SK-N-SH treated with all-trans-retinoic acid at 6 μM for 48 hours (cell line): Measurements from ENCODE around the gene KCNQ5.
A peak's percentile ranks its signal among the peaks of the same experiment; 100 is the strongest.

Experiments
- ATAC-seq: fragments of 200-7000 bp; cut with Tn5 transposase; 3 replicates; pipeline ENCODE4 v1.9.1; 2020; ENCODE audit warnings: mild to moderate bottlenecking, moderate library complexity
- ARNTL ChIP-seq: fragments of 450-650 bp; formaldehyde crosslinking; IDR thresholded peaks from 2 replicates; pipeline ENCODE4 v1.5.0; 2020; ENCODE audit warnings: low read depth, mild to moderate bottlenecking, moderate library complexity, borderline replicate concordance
- BACH2 ChIP-seq: fragments of 250-450 bp; sonication (Bioruptor Pico); IDR thresholded peaks from 2 replicates; pipeline ENCODE4 v1.9.0; 2021; ENCODE audit warnings: mild to moderate bottlenecking, borderline replicate concordance
- CSDC2 ChIP-seq: fragments of 250-450 bp; sonication (Bioruptor Pico); IDR thresholded peaks from 2 replicates; pipeline ENCODE4 v1.5.0; 2020; ENCODE audit warnings: mild to moderate bottlenecking, moderate library complexity
- GLIS3 ChIP-seq: fragments of 250-450 bp; sonication (Bioruptor Pico); IDR thresholded peaks from 2 replicates; pipeline ENCODE4 v1.5.0; 2020; ENCODE audit warnings: mild to moderate bottlenecking, moderate library complexity
- ISL1 ChIP-seq: fragments of 250-450 bp; sonication (Bioruptor Pico); IDR thresholded peaks from 2 replicates; pipeline ENCODE4 v2.1.2; 2022; ENCODE audit warnings: mild to moderate bottlenecking, moderate library complexity
- OSR1 ChIP-seq: fragments of 250-450 bp; sonication (Bioruptor Pico); IDR thresholded peaks from 2 replicates; pipeline ENCODE4 v1.8.0; 2022; ENCODE audit warnings: moderate library complexity, mild to moderate bottlenecking, inconsistent platforms
- PPARA ChIP-seq: fragments of 250-450 bp; sonication (Bioruptor Pico); IDR thresholded peaks from 2 replicates; pipeline ENCODE4 v1.5.0; 2020; ENCODE audit warnings: mild to moderate bottlenecking, borderline replicate concordance
- RARB ChIP-seq: fragments of 250-450 bp; sonication (Bioruptor Pico); IDR thresholded peaks from 2 replicates; pipeline ENCODE4 v1.8.0; 2021; ENCODE audit warnings: mild to moderate bottlenecking, moderate library complexity
- SNAI2 ChIP-seq: fragments of 250-450 bp; sonication (Bioruptor Pico); IDR thresholded peaks from 2 replicates; pipeline ENCODE4 v1.5.0; 2020; ENCODE audit warnings: mild to moderate bottlenecking, moderate library complexity
- TCF4 ChIP-seq: fragments of 250-450 bp; sonication (Bioruptor Pico); IDR thresholded peaks from 2 replicates; pipeline ENCODE4 v1.8.0; 2021; ENCODE audit warnings: mild to moderate bottlenecking, moderate library complexity, borderline replicate concordance
- TOX ChIP-seq: fragments of 250-450 bp; sonication (Bioruptor Pico); IDR thresholded peaks from 2 replicates; pipeline ENCODE4 v1.8.0; 2021; ENCODE audit warnings: mild to moderate bottlenecking, moderate library complexity, borderline replicate concordance
- ZFP3 ChIP-seq: fragments of 250-450 bp; sonication (Bioruptor Pico); IDR thresholded peaks from 2 replicates; pipeline ENCODE4 v1.5.0; 2020; ENCODE audit warnings: mild to moderate bottlenecking, moderate library complexity
- ZFP30 ChIP-seq: fragments of 450-650 bp; formaldehyde crosslinking; IDR thresholded peaks from 2 replicates; pipeline ENCODE4 v1.5.0; 2022; ENCODE audit warnings: mild to moderate bottlenecking, moderate library complexity
- ZNF565 ChIP-seq: fragments of 450-650 bp; formaldehyde crosslinking; conservative IDR thresholded peaks from 2 replicates; pipeline ENCODE4 v1.5.0; 2020; ENCODE audit warnings: low read depth, mild to moderate bottlenecking, moderate library complexity
- ZNF70 ChIP-seq: fragments of 450-650 bp; formaldehyde crosslinking; IDR thresholded peaks from 2 replicates; pipeline ENCODE4 v1.5.0; 2020; ENCODE audit warnings: mild to moderate bottlenecking, moderate library complexity
- ZNF8 ChIP-seq: fragments of 450-650 bp; formaldehyde crosslinking; IDR thresholded peaks from 2 replicates; pipeline ENCODE4 v1.5.0; 2020; ENCODE audit warnings: mild to moderate bottlenecking, moderate library complexity
- TF ChIP-seq, protein P1 (sequence below): fragments of 250-450 bp; sonication (Bioruptor Pico); IDR thresholded peaks from 2 replicates; pipeline ENCODE4 v1.5.0; 2020; ENCODE audit warnings: mild to moderate bottlenecking, moderate library complexity
- TF ChIP-seq, protein P2 (sequence below): fragments of 250-450 bp; sonication (Bioruptor Pico); IDR thresholded peaks from 2 replicates; pipeline ENCODE4 v1.5.1; 2021; ENCODE audit warnings: mild to moderate bottlenecking, moderate library complexity
- TF ChIP-seq, protein P3 (sequence below): fragments of 250-450 bp; sonication (Bioruptor Pico); IDR thresholded peaks from 2 replicates; pipeline ENCODE4 v1.8.0; 2020; ENCODE audit warnings: mild to moderate bottlenecking, moderate library complexity, borderline replicate concordance
- TF ChIP-seq, protein P4 (sequence below): fragments of 250-450 bp; sonication (Bioruptor Pico); IDR thresholded peaks from 2 replicates; pipeline ENCODE4 v1.5.1; 2020; ENCODE audit warnings: low read depth, mild to moderate bottlenecking, moderate library complexity

The KCNQ5 gene

DNA sequence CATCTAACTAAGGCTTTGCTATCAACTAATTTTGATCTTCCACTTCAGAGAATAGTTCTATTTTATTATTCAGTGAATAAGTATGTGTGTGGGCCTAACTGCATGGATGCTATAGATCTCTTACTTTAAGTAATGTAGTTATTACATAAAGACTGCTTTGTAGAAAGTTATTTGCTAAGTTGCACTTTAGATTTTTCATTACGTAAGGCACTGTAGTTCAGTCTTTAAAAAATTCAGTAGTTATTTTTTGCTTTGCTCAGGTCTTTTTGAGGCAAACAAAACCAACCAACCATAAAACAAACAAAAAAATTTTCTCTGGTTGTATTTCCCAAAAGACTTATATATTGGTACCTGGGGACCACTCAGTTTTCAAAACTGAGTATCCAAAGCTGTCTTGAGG lies 53.0 kb downstream of the KCNQ5 start:
- TF ChIP-seq, protein P1, sequence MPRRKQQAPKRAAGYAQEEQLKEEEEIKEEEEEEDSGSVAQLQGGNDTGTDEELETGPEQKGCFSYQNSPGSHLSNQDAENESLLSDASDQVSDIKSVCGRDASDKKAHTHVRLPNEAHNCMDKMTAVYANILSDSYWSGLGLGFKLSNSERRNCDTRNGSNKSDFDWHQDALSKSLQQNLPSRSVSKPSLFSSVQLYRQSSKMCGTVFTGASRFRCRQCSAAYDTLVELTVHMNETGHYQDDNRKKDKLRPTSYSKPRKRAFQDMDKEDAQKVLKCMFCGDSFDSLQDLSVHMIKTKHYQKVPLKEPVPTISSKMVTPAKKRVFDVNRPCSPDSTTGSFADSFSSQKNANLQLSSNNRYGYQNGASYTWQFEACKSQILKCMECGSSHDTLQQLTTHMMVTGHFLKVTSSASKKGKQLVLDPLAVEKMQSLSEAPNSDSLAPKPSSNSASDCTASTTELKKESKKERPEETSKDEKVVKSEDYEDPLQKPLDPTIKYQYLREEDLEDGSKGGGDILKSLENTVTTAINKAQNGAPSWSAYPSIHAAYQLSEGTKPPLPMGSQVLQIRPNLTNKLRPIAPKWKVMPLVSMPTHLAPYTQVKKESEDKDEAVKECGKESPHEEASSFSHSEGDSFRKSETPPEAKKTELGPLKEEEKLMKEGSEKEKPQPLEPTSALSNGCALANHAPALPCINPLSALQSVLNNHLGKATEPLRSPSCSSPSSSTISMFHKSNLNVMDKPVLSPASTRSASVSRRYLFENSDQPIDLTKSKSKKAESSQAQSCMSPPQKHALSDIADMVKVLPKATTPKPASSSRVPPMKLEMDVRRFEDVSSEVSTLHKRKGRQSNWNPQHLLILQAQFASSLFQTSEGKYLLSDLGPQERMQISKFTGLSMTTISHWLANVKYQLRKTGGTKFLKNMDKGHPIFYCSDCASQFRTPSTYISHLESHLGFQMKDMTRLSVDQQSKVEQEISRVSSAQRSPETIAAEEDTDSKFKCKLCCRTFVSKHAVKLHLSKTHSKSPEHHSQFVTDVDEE (CRISPR knock-in tag): no peak
- no peak for TF ChIP-seq ZFP3 (CRISPR knock-in tag)
- no peak for TF ChIP-seq GLIS3 (CRISPR knock-in tag)
- TF ChIP-seq, protein P2, sequence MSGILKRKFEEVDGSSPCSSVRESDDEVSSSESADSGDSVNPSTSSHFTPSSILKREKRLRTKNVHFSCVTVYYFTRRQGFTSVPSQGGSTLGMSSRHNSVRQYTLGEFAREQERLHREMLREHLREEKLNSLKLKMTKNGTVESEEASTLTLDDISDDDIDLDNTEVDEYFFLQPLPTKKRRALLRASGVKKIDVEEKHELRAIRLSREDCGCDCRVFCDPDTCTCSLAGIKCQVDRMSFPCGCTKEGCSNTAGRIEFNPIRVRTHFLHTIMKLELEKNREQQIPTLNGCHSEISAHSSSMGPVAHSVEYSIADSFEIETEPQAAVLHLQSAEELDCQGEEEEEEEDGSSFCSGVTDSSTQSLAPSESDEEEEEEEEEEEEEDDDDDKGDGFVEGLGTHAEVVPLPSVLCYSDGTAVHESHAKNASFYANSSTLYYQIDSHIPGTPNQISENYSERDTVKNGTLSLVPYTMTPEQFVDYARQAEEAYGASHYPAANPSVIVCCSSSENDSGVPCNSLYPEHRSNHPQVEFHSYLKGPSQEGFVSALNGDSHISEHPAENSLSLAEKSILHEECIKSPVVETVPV: no peak
- no peak for TF ChIP-seq ZNF565
- TF ChIP-seq PPARA (CRISPR knock-in tag): no peak
- TF ChIP-seq ZNF8 (CRISPR knock-in tag): no peak
- TF ChIP-seq, protein P3, sequence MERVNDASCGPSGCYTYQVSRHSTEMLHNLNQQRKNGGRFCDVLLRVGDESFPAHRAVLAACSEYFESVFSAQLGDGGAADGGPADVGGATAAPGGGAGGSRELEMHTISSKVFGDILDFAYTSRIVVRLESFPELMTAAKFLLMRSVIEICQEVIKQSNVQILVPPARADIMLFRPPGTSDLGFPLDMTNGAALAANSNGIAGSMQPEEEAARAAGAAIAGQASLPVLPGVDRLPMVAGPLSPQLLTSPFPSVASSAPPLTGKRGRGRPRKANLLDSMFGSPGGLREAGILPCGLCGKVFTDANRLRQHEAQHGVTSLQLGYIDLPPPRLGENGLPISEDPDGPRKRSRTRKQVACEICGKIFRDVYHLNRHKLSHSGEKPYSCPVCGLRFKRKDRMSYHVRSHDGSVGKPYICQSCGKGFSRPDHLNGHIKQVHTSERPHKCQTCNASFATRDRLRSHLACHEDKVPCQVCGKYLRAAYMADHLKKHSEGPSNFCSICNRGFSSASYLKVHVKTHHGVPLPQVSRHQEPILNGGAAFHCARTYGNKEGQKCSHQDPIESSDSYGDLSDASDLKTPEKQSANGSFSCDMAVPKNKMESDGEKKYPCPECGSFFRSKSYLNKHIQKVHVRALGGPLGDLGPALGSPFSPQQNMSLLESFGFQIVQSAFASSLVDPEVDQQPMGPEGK (CRISPR knock-in tag): no peak
- no peak for TF ChIP-seq BACH2 (CRISPR knock-in tag)
- TF ChIP-seq ZFP30 (CRISPR knock-in tag): no peak
- TF ChIP-seq RARB (CRISPR knock-in tag): no peak
- TF ChIP-seq OSR1: no peak
- TF ChIP-seq, protein P4, sequence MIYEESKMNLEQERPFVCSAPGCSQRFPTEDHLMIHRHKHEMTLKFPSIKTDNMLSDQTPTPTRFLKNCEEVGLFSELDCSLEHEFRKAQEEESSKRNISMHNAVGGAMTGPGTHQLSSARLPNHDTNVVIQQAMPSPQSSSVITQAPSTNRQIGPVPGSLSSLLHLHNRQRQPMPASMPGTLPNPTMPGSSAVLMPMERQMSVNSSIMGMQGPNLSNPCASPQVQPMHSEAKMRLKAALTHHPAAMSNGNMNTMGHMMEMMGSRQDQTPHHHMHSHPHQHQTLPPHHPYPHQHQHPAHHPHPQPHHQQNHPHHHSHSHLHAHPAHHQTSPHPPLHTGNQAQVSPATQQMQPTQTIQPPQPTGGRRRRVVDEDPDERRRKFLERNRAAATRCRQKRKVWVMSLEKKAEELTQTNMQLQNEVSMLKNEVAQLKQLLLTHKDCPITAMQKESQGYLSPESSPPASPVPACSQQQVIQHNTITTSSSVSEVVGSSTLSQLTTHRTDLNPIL (CRISPR knock-in tag): no peak
- no peak for TF ChIP-seq CSDC2 (CRISPR knock-in tag)
- ATAC-seq: no peak

DNA sequence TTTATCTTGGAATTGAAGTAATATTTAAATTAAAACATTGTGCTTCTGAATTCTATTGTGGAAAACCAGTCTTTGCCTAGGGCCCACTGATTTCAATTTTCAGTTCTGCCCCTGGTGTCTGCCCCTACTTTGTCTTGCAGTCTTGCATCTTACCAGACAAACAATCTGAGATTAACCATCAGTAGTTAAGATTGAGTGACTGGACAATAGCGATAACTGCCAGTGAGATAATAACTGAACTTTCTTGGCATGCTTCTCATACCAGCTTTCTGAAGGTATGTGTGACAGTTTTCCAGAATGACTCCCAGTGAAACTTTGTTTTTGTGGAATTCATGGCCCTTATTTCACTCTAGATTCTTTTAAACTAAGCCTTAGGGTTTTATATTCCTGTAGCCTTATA lies 53.5 kb downstream of the KCNQ5 start:
- peak; percentile 38; the same call in 1 of the 3 replicates for ATAC-seq
- TF ChIP-seq ISL1 (CRISPR knock-in tag) (peak; percentile 19; the same call in 1 of the 2 replicates), TOX (CRISPR knock-in tag) (no peak)

DNA sequence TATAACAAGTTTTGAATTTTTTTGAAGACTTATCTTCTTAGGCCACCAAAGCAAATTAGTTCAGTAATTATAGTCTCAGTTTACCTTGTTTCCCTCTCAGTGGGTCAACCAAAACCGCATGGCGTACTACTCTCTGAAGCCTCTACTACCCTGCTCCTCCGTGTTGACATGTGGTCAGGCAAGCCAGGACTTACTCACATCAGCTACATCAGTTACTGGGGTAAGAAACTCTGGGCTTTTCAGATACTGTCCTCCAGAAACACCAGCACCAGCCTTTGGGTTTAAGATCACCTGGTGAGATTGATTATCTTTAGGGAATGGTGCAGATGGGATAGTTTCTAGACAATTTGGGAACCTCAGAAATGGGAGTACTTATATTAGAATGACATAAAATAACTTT lies 55.1 kb downstream of the KCNQ5 start:
- no peak for TF ChIP-seq ARNTL (CRISPR knock-in tag)
- TF ChIP-seq ZNF70 (CRISPR knock-in tag): peak; percentile 56
- no peak for ATAC-seq

DNA sequence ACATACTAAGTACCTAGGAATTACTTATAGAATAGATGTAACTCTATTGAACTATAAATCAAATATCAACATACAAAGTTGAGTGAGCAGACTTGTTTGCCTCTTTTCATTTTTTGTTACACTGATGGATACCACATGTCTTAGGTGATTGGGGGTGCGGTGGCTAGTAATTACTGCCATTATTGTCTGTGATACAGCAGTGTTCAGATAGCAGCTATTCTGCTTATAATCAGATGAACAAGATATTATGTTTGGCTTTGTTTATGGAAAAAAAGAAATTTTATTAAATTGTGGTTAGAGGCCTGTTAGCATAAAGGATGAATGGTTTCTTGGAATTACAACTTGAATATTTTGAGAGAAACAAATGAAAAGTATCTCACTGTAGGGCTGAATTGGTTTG lies 55.9 kb downstream of the KCNQ5 start:
- TF ChIP-seq SNAI2 (CRISPR knock-in tag): 0 out of 2 replicates have a peak, but pooled peaks have one; percentile 25
- TF ChIP-seq ISL1 (CRISPR knock-in tag): peak; percentile 85
- peak; percentile 86; the same call in 1 of the 2 replicates for TF ChIP-seq TCF4
- no peak for TF ChIP-seq TOX (CRISPR knock-in tag)
- no peak for TF ChIP-seq CSDC2 (CRISPR knock-in tag)
- TF ChIP-seq, protein P3 (CRISPR knock-in tag): peak; percentile 41; the same call in 1 of the 2 replicates
- peak; percentile 73 for ATAC-seq
